GM12878 (cell line): Measurements from ENCODE around the gene CUTA. TPM values are rescaled to one million over a fixed set of nuclear protein-coding genes. Genes with fewer than 3 reads are reported as not detected.

Source experiments
- ATF3 ChIP-seq: IDR thresholded peaks from 2 replicates; pipeline ENCODE4 v1.6.1; 2011; ENCODE audit warnings: low read depth, mild to moderate bottlenecking, low read length, moderate library complexity, borderline replicate concordance; ENCODE audit errors: extremely low read depth
- BMI1 ChIP-seq: fragments of 450-650 bp; IDR thresholded peaks from 2 replicates; pipeline ENCODE4 v1.6.1; 2016; ENCODE audit warnings: mild to moderate bottlenecking, moderate library complexity, borderline replicate concordance
- CREB1 ChIP-seq: IDR thresholded peaks from 2 replicates; pipeline ENCODE4 v1.6.1; 2012; ENCODE audit warnings: low read depth, mild to moderate bottlenecking, inconsistent platforms
- E4F1 ChIP-seq: fragments of 450-650 bp; IDR thresholded peaks from 2 replicates; pipeline ENCODE4 v1.6.1; 2018; ENCODE audit warnings: borderline replicate concordance, mild to moderate bottlenecking; ENCODE audit not compliant: partially characterized antibody
- EP300 ChIP-seq, 2 experiments: fragments of 150-350 bp in 1 of 2; IDR thresholded peaks; 2 replicates each; pipeline ENCODE4 v1.6.1; 2011 to 2012; ENCODE audit warnings: low read depth in 2 of 2, low read length in 2 of 2, borderline replicate concordance in 1 of 2, improper control_type of control experiment in 1 of 2, inconsistent platforms in 1 of 2; ENCODE audit not compliant: control insufficient read depth in 1 of 2
- ESRRA ChIP-seq: IDR thresholded peaks from 2 replicates; pipeline ENCODE4 v1.6.1; 2012; ENCODE audit warnings: mild to moderate bottlenecking, low read length, improper control_type of control experiment
- IKZF2 ChIP-seq, 2 experiments: fragments of 450-650 bp; IDR thresholded peaks; 2 replicates each; pipeline ENCODE4 v1.6.1; 2017; ENCODE audit warnings: mild to moderate bottlenecking in 2 of 2, moderate library complexity in 2 of 2
- KAT2A ChIP-seq: conservative IDR thresholded peaks from 2 replicates; pipeline ENCODE4 v1.6.1; 2011; ENCODE audit warnings: low read depth, low read length; ENCODE audit not compliant: control insufficient read depth
- KLF5 ChIP-seq: fragments of 450-650 bp; IDR thresholded peaks from 2 replicates; pipeline ENCODE4 v1.6.1; 2014; ENCODE audit warnings: mild to moderate bottlenecking; ENCODE audit not compliant: partially characterized antibody
- NR2C1 ChIP-seq: fragments of 450-650 bp; IDR thresholded peaks from 2 replicates; pipeline ENCODE4 v1.6.1; 2017; ENCODE audit warnings: antibody characterized with exemption, mild to moderate bottlenecking, moderate library complexity
- NR2F1 ChIP-seq: fragments of 450-650 bp; conservative IDR thresholded peaks from 2 replicates; pipeline ENCODE4 v1.6.1; 2017; ENCODE audit warnings: mild to moderate bottlenecking
- PAX5 ChIP-seq: IDR thresholded peaks from 2 replicates; pipeline ENCODE4 v1.6.1; 2011; ENCODE audit warnings: low read depth, low read length, borderline replicate concordance
- POLR2A ChIP-seq: IDR thresholded peaks from 2 replicates; pipeline ENCODE4 v1.6.1; 2011; ENCODE audit warnings: low read depth, mild to moderate bottlenecking, low read length
- RB1 ChIP-seq: fragments of 450-650 bp; formaldehyde crosslinking; IDR thresholded peaks from 2 replicates; pipeline ENCODE4 v1.6.1; 2017; ENCODE audit warnings: mild to moderate bottlenecking, borderline replicate concordance
- RBBP5 ChIP-seq: fragments of 200-600 bp; sonication (generic); conservative IDR thresholded peaks from 2 replicates; pipeline ENCODE4 v1.6.1; 2016
- SMARCA5 ChIP-seq: fragments of 450-650 bp; IDR thresholded peaks from 2 replicates; pipeline ENCODE4 v1.6.1; 2017; ENCODE audit warnings: mild to moderate bottlenecking
- SP1 ChIP-seq: IDR thresholded peaks from one replicate; pipeline ENCODE4 v1.6.1; 2011; ENCODE audit warnings: low read depth, low read length
- TBL1XR1 ChIP-seq: IDR thresholded peaks from 2 replicates; pipeline ENCODE4 v1.6.1; 2012; ENCODE audit warnings: low read depth, low read length, improper control_type of control experiment
- TCF12 ChIP-seq: IDR thresholded peaks from 2 replicates; pipeline ENCODE4 v1.6.1; 2011; ENCODE audit warnings: low read depth, mild to moderate bottlenecking, low read length
- ZNF24 ChIP-seq: fragments of 450-650 bp; IDR thresholded peaks from 2 replicates; pipeline ENCODE4 v1.6.1; 2017; ENCODE audit warnings: antibody characterized with exemption, mild to moderate bottlenecking
- ZNF687 ChIP-seq: fragments of 450-650 bp; IDR thresholded peaks from 2 replicates; pipeline ENCODE4 v1.6.1; 2017; ENCODE audit warnings: mild to moderate bottlenecking, moderate library complexity
- polyA plus RNA-seq, 11 experiments: library from polyadenylated mRNA; depleted of rRNA in 4 of 11; unstranded in 6 of 11; stranded (reverse) in 5 of 11; fragments of >200 nt; fragmentation: Nextera tagmentation in 4 of 11; fragmentation: Illumina TruSeq in 1 of 11; extraction: Ambion mirVana in 4 of 11; extraction: Trizol in 1 of 11; gene quantifications; 1 replicate in 1 of 11; 2 replicates in 10 of 11; pipeline versions ENCODE4 v1.2.1 to v1.2.3, GENCODE V29; 2011 to 2016; ENCODE audit warnings: inconsistent platforms in 2 of 11, missing spikeins in 2 of 11, low read depth in 1 of 11
- total RNA-seq, 4 experiments: library from RNA; depleted of rRNA in 3 of 4; stranded (reverse); fragments of >200 nt in 3 of 4; fragmentation: Illumina TruSeq in 1 of 4; extraction: Trizol in 1 of 4; gene quantifications; 2 replicates each; pipeline versions ENCODE4 v1.2.1 to v1.2.3, GENCODE V29; 2013 to 2021
- TF ChIP-seq, protein P1 (sequence below), 3 experiments: IDR thresholded peaks in 2 of 3; conservative IDR thresholded peaks in 1 of 3; 2 replicates each; pipeline ENCODE4 v1.5.1; 2011; ENCODE audit warnings: low read depth in 3 of 3, low read length in 3 of 3, mild to moderate bottlenecking in 3 of 3, control low read depth in 2 of 3, moderate library complexity in 2 of 3, inconsistent platforms in 1 of 3, mixed read lengths in 1 of 3; ENCODE audit not compliant: control insufficient read depth in 2 of 3, insufficient read depth in 1 of 3; ENCODE audit errors: extremely low read depth in 1 of 3

The CUTA gene
- total and polyA plus RNA-seq, 10 of the 15 experiments (the other 5 are each of a cell fraction or from before 2014, with no cell fraction given) = 102 to 293 (median 189) TPM

- peak; percentile 22; the same call in 1 of the 2 replicates for TF ChIP-seq ZNF687
- no peak for TF ChIP-seq ATF3
- peak; percentile 55 for TF ChIP-seq SP1
- no peak for TF ChIP-seq PAX5
- no peak for TF ChIP-seq KAT2A
- no peak for TF ChIP-seq BMI1
- TF ChIP-seq CREB1 = peak; percentile 42
- no peak for TF ChIP-seq ESRRA
- TF ChIP-seq TBL1XR1 = no peak
- no peak for TF ChIP-seq NR2F1
- TF ChIP-seq TCF12 = 0 out of 2 replicates have a peak, but pooled peaks have one; percentile 12
- TF ChIP-seq E4F1 = no peak
- TF ChIP-seq RB1 = no peak
- no peak for TF ChIP-seq RBBP5
- TF ChIP-seq POLR2A = peak; percentile 83
- TF ChIP-seq SMARCA5 = peak; percentile 34; the same call in 1 of the 2 replicates
- no peak for TF ChIP-seq KLF5
- TF ChIP-seq NR2C1 = peak; percentile 25; the same call in 1 of the 2 replicates
- TF ChIP-seq EP300 (IDR thresholded peaks at IDR 0.05; ENCODE audit: borderline replicate concordance in 1 of 2, control insufficient read depth in 1 of 2, low read depth in 2 of 2, low read length in 2 of 2) = no peak
- no peak for TF ChIP-seq ZNF24
- TF ChIP-seq IKZF2 (IDR thresholded peaks at IDR 0.05) = peak; percentile 34 to 51; a peak in 3 of 4 replicates
- TF ChIP-seq, protein P1, sequence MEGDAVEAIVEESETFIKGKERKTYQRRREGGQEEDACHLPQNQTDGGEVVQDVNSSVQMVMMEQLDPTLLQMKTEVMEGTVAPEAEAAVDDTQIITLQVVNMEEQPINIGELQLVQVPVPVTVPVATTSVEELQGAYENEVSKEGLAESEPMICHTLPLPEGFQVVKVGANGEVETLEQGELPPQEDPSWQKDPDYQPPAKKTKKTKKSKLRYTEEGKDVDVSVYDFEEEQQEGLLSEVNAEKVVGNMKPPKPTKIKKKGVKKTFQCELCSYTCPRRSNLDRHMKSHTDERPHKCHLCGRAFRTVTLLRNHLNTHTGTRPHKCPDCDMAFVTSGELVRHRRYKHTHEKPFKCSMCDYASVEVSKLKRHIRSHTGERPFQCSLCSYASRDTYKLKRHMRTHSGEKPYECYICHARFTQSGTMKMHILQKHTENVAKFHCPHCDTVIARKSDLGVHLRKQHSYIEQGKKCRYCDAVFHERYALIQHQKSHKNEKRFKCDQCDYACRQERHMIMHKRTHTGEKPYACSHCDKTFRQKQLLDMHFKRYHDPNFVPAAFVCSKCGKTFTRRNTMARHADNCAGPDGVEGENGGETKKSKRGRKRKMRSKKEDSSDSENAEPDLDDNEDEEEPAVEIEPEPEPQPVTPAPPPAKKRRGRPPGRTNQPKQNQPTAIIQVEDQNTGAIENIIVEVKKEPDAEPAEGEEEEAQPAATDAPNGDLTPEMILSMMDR (IDR thresholded peaks at IDR 0.05 in 2 of 3, conservative IDR thresholded peaks at IDR 0.05 in 1 of 3; ENCODE audit: control insufficient read depth in 2 of 3, extremely low read depth in 1 of 3, insufficient read depth in 1 of 3, low read depth in 3 of 3, low read length in 3 of 3) = peak; percentile 46 to 72 (median 69)
Measured at GRCh38 chr6:33425668-33426577, 8.0 kb upstream of the CUTA start (continued).
